IMR-90 (cell line): Measurements from ENCODE around the gene SYPL1. TPM values are rescaled to one million over a fixed set of nuclear protein-coding genes. Genes with fewer than 3 reads are reported as not detected.

Experiments used
- ATAC-seq: fragments of 200-7000 bp; cut with Tn5 transposase; 2 replicates; pipeline ENCODE4 v1.9.1; 2020; ENCODE audit warnings: low read depth, mild to moderate bottlenecking, moderate library complexity
- BruUV-seq: library from RNA; stranded (reverse); fragments of 400-500 nt; replicated peaks from 2 replicates; lab custom pipeline; 2021; lab: Mats Ljungman, UMichigan
- CTCF ChIA-PET: fragments of 300-600 bp; formaldehyde crosslinking; extraction: SDS; loops from one replicate; lab custom pipeline; 2021; ENCODE audit warnings: antibody characterized with exemption; lab: Yijun Ruan, JAX
- POLR2A ChIA-PET: fragments of 300-600 bp; sonication (Branson Sonifier 250); formaldehyde crosslinking; loops from one replicate; lab custom pipeline; 2022; ENCODE audit warnings: antibody characterized with exemption; ENCODE audit not compliant: unreplicated experiment; lab: Charles Lee
- DNase-seq: peaks from one replicate; pipeline ENCODE4 v3.0.0; 2013
- H2AFZ ChIP-seq: replicated peaks from 2 replicates; pipeline ENCODE3; 2013; ENCODE audit warnings: low read length, mild to moderate bottlenecking; ENCODE audit not compliant: poor library complexity
- H2AK5ac ChIP-seq: 2 replicates; pipeline ENCODE4 v1.6.1; 2013; ENCODE audit warnings: low read depth, low read length, inconsistent platforms
- H2AK9ac ChIP-seq: replicated peaks from 2 replicates; pipeline ENCODE3; 2013; ENCODE audit warnings: mild to moderate bottlenecking, low read depth, low read length, moderate library complexity; ENCODE audit not compliant: poor library complexity
- H2BK120ac ChIP-seq: 2 replicates; pipeline ENCODE4 v1.6.1; 2013; ENCODE audit warnings: low read depth, low read length, inconsistent platforms
- H2BK15ac ChIP-seq: 3 replicates; pipeline ENCODE4 v1.6.1; 2013; ENCODE audit warnings: low read depth, low read length, inconsistent platforms
- H2BK20ac ChIP-seq: 2 replicates; pipeline ENCODE4 v1.6.1; 2013; ENCODE audit warnings: low read depth, mild to moderate bottlenecking, inconsistent platforms, low read length, moderate library complexity
- H2BK5ac ChIP-seq: 2 replicates; pipeline ENCODE4 v1.6.1; 2013; ENCODE audit warnings: mild to moderate bottlenecking, low read depth, low read length, inconsistent platforms; ENCODE audit not compliant: poor library complexity, severe bottlenecking
- H3K14ac ChIP-seq: replicated peaks from 2 replicates; pipeline ENCODE4 v1.6.1; 2013; ENCODE audit warnings: low read depth, low read length, inconsistent platforms
- H3K18ac ChIP-seq: 2 replicates; pipeline ENCODE4 v1.6.1; 2013; ENCODE audit warnings: low read depth, low read length, control low read depth
- H3K23ac ChIP-seq: 2 replicates; pipeline ENCODE4 v1.6.1; 2013; ENCODE audit warnings: low read depth, low read length, inconsistent platforms
- H3K27ac ChIP-seq: 2 replicates; pipeline ENCODE4 v1.5.1; 2013; ENCODE audit warnings: mild to moderate bottlenecking, control low read depth, low read length; ENCODE audit not compliant: insufficient read depth
- H3K27me3 ChIP-seq: 2 replicates; pipeline ENCODE4 v1.6.1; 2013; ENCODE audit warnings: low read length; ENCODE audit not compliant: control insufficient read depth, insufficient read depth
- H3K36me3 ChIP-seq: 2 replicates; pipeline ENCODE4 v1.6.1; 2013; ENCODE audit warnings: low read length, mixed read lengths; ENCODE audit not compliant: control insufficient read depth, insufficient read depth
- H3K4ac ChIP-seq: 2 replicates; pipeline ENCODE4 v1.6.1; 2013; ENCODE audit warnings: low read depth, low read length, inconsistent platforms
- H3K4me1 ChIP-seq: 2 replicates; pipeline ENCODE4 v1.6.1; 2013; ENCODE audit warnings: low read length, mixed read lengths; ENCODE audit not compliant: control insufficient read depth, insufficient read depth
- H3K4me2 ChIP-seq: 2 replicates; pipeline ENCODE4 v1.6.1; 2013; ENCODE audit warnings: low read depth, mild to moderate bottlenecking, control low read depth, low read length, moderate library complexity
- H3K4me3 ChIP-seq: 2 replicates; pipeline ENCODE4 v1.5.1; 2013; ENCODE audit warnings: low read depth, mild to moderate bottlenecking, control low read depth, low read length, moderate library complexity; ENCODE audit not compliant: insufficient read depth
- H3K56ac ChIP-seq: 2 replicates; pipeline ENCODE4 v1.6.1; 2013; ENCODE audit warnings: low read length, inconsistent platforms; ENCODE audit not compliant: insufficient read depth; ENCODE audit errors: extremely low read depth
- H3K79me1 ChIP-seq, 2 experiments: 2 replicates each; pipeline ENCODE4 v1.6.1; 2013; ENCODE audit warnings: low read length in 2 of 2, inconsistent platforms in 1 of 2, low read depth in 1 of 2
- H3K9ac ChIP-seq: 2 replicates; pipeline ENCODE4 v1.6.1; 2013; ENCODE audit warnings: low read depth, low read length, control low read depth
- H3K9me1 ChIP-seq: 2 replicates; pipeline ENCODE4 v1.6.1; 2013; ENCODE audit warnings: low read length, inconsistent platforms; ENCODE audit not compliant: insufficient read depth
- H3K9me3 ChIP-seq: 2 replicates; pipeline ENCODE4 v1.6.1; 2013; ENCODE audit warnings: low read length; ENCODE audit not compliant: control insufficient read depth, insufficient read depth
- H4K20me1 ChIP-seq: 2 replicates; pipeline ENCODE4 v1.6.1; 2013; ENCODE audit warnings: low read length, inconsistent platforms; ENCODE audit not compliant: insufficient read depth
- H4K5ac ChIP-seq: 2 replicates; pipeline ENCODE4 v1.6.1; 2013; ENCODE audit warnings: mild to moderate bottlenecking, low read depth, low read length, control low read depth
- H4K8ac ChIP-seq, 2 experiments: 2 replicates each; pipeline ENCODE4 v1.6.1; 2013; ENCODE audit warnings: low read depth in 2 of 2, low read length in 2 of 2, control low read depth in 1 of 2, inconsistent platforms in 1 of 2
- H4K91ac ChIP-seq: 2 replicates; pipeline ENCODE4 v1.6.1; 2013; ENCODE audit warnings: low read depth, low read length, inconsistent platforms; ENCODE audit not compliant: insufficient read depth
- BHLHE40 ChIP-seq: fragments of 150-350 bp; IDR thresholded peaks from 2 replicates; pipeline ENCODE4 v1.6.1; 2016; ENCODE audit warnings: mild to moderate bottlenecking, low read depth, low read length
- CEBPB ChIP-seq: IDR thresholded peaks from 2 replicates; pipeline ENCODE4 v1.6.1; 2012; ENCODE audit warnings: low read depth, low read length, improper control_type of control experiment
- MAFK ChIP-seq: IDR thresholded peaks from 2 replicates; pipeline ENCODE4 v1.6.1; 2012; ENCODE audit warnings: low read depth, low read length, improper control_type of control experiment
- NFE2L2 ChIP-seq: fragments of 150-350 bp; IDR thresholded peaks from 2 replicates; pipeline ENCODE4 v1.6.1; 2016; ENCODE audit warnings: low read depth, mild to moderate bottlenecking, low read length
- RFX5 ChIP-seq: IDR thresholded peaks from 2 replicates; pipeline ENCODE4 v1.8.0; 2012; ENCODE audit warnings: low read depth, mild to moderate bottlenecking, low read length, moderate library complexity
- WGBS, 2 experiments: methylation state at CpG; one replicate each; pipeline versions ENCODE4 v1.1.5 to v1.1.7; 2013; ENCODE audit warnings: missing lambda C conversion rate in 2 of 2; ENCODE audit not compliant: insufficient read length in 1 of 2; ENCODE audit errors: extremely low coverage in 2 of 2; 5-methylcytosine and 5-hydroxymethylcytosine counted together
- dilution Hi-C: fragments of 300-500 bp; cut with HindIII; formaldehyde crosslinking; loops from one replicate; pipeline ENCODE4 v1.14.3; 2018; ENCODE audit warnings: low sequenced_read_pairs; ENCODE audit not compliant: unreplicated experiment
- in situ Hi-C: fragments of 300-500 bp; cut with MboI; formaldehyde crosslinking; loops from 3 replicates; pipeline ENCODE4 v1.14.3; 2019; ENCODE audit warnings: low sequenced_read_pairs, inconsistent platforms, mixed read lengths
- intact Hi-C: fragments of 100-400 bp; cut with micrococcal nuclease; formaldehyde crosslinking; loops from 2 replicates; pipeline ENCODE4 v1.10.0; 2022
- polyA plus RNA-seq, 3 experiments: library from polyadenylated mRNA; depleted of rRNA; stranded (reverse); fragments of >200 nt; gene quantifications; 2 replicates each; pipeline ENCODE4 v1.2.3, GENCODE V29; 2012; ENCODE audit warnings: low replicate concordance in 1 of 3
- total RNA-seq: library from RNA; depleted of rRNA; stranded (reverse); fragments of >200 nt; gene quantifications from 2 replicates; pipeline ENCODE4 v1.2.3, GENCODE V29; 2012

Gene SYPL1
- total and polyA plus RNA-seq, 2 of the 4 experiments (the other 2 are of a cell fraction): 19.0 to 45.0 TPM

DNA sequence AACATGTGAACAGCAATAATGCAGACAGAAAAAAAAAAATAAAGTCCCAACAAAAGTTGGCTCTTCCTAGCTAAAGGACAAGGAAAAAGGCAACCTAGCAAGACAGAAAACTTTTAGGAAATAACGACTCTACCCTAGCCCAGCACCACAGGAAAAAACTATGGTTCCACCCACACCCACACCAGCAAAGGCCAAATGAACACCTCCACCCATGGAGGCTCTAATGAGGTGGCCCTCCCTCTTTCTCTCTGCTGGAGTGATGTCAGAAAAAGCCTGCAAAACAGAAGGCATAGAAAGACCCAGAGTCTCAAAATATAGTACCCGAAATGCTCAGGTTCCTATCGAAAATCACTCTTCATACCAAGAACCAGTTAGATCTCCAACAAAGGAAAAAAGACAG lies 28.4 kb downstream of the SYPL1 start:
- no peak overlapping the region for H3K56ac ChIP-seq
- H3K23ac ChIP-seq: no peak overlapping the region
- in situ Hi-C loops: no loop called here
- no peak overlapping the region for H3K14ac ChIP-seq
- no TSS peak for BruUV-seq
- ATAC-seq (no peak), DNase-seq (no peak)
- H3K27me3 ChIP-seq: no peaks in the 10 kb centered on the region
- H3K9me3 ChIP-seq: no peaks in the 10 kb centered on the region
- dilution Hi-C loops: no loop called here
- no peak for TF ChIP-seq NFE2L2
- no peak for TF ChIP-seq RFX5
- TF ChIP-seq CEBPB: no peak
- no peak for TF ChIP-seq BHLHE40
- TF ChIP-seq MAFK: no peak
- intact Hi-C loops: no loop called here
- no peak overlapping the region for H3K27ac ChIP-seq
- POLR2A ChIA-PET: no interaction called here
- H3K4me2 ChIP-seq: no peak overlapping the region
- no CpG with 5 or more reads among the region's 3 CpGs for WGBS, 2 experiments
- no peak overlapping the region for H3K4ac ChIP-seq
- no peak overlapping the region for H3K18ac ChIP-seq
- H4K5ac ChIP-seq: no peak overlapping the region
- no peak overlapping the region for H2AK5ac ChIP-seq
- H2BK120ac ChIP-seq: no peak overlapping the region
- no peaks in the 10 kb centered on the region for H3K79me1 ChIP-seq
- no peak overlapping the region for H3K9ac ChIP-seq
- CTCF ChIA-PET: no interaction called here
- H3K4me1 ChIP-seq: no peaks in the 10 kb centered on the region
- no peak overlapping the region for H2AK9ac ChIP-seq
- peaks cover under 1% of the 10 kb centered on the region; the same call in 1 of the 2 replicates for H3K36me3 ChIP-seq
- H3K4me3 ChIP-seq: no peak overlapping the region
- H4K8ac ChIP-seq: no peak overlapping the region
- H2AFZ ChIP-seq: no peak overlapping the region
- H3K9me1 ChIP-seq: no peaks in the 10 kb centered on the region
- H2BK20ac ChIP-seq: no peak overlapping the region
- no peak overlapping the region for H2BK5ac ChIP-seq
- H4K20me1 ChIP-seq: no peaks in the 10 kb centered on the region
- H2BK15ac ChIP-seq: no peak overlapping the region
- no peak overlapping the region for H4K91ac ChIP-seq
